Measurements from ENCODE around the gene CHRNB2.

CHRNB2 gene

GRCh38 chr1:154541231-154541630 is 26.3 kb upstream of the CHRNB2 start:
- WGBS, 2 donors (ENCODE audit: extremely low coverage in 2 of 2, insufficient read length in 2 of 2, insufficient replicate concordance in 1 of 2): 100% methylated on average over 1 of the region's 6 CpGs; no CpG with 5 or more reads in 1 of the 2 donors
- no peaks in the 10 kb centered on the region for H3K79me1 ChIP-seq (ENCODE audit: low read depth, low read length)
- no peak overlapping the region for H3K4ac ChIP-seq (ENCODE audit: low read length)
- no peak overlapping the region for H2BK120ac ChIP-seq (ENCODE audit: low read depth, low read length)
- no peak for DNase-seq (ENCODE audit: low spot score)
- no peak overlapping the region for H2BK15ac ChIP-seq (ENCODE audit: low read length)
- H3K27ac ChIP-seq (replicated peaks; ENCODE audit: low read length): no peak overlapping the region
- no peak overlapping the region for H4K8ac ChIP-seq (ENCODE audit: low read depth, low read length)
- H3K18ac ChIP-seq (ENCODE audit: low read length): peak overlapping the region; percentile 23
- no peak overlapping the region for H3K4me3 ChIP-seq (ENCODE audit: low read length in 2 of 2)
- no peak overlapping the region for H3K23ac ChIP-seq (ENCODE audit: low read depth, low read length, poor library complexity)
- no peak overlapping the region for H3K9ac ChIP-seq (ENCODE audit: low read depth, low read length, poor library complexity)
- no peaks in the 10 kb centered on the region for H3K36me3 ChIP-seq (replicated peaks in 1 of 2; ENCODE audit: control insufficient read depth in 2 of 2, insufficient read depth in 2 of 2, low read length in 2 of 2)
- no peak overlapping the region for H3K4me2 ChIP-seq (ENCODE audit: insufficient read depth, low read length, poor library complexity, severe bottlenecking)
- peaks cover 0 to 1% of the 10 kb centered on the region in 2 donors for H3K4me1 ChIP-seq (ENCODE audit: control insufficient read depth in 2 of 2, insufficient read depth in 1 of 2, low read depth in 1 of 2, low read length in 2 of 2)
- no peak overlapping the region for H2AK5ac ChIP-seq (ENCODE audit: low read depth, low read length)
- no peaks in the 10 kb centered on the region for H3K9me3 ChIP-seq (replicated peaks in 1 of 2; ENCODE audit: control insufficient read depth in 2 of 2, insufficient read depth in 1 of 2, low read depth in 1 of 2, low read length in 2 of 2)
- no peak overlapping the region for H2BK5ac ChIP-seq (ENCODE audit: low read length)
- H2AFZ ChIP-seq (ENCODE audit: low read length): peak overlapping the region; percentile 3
- peaks cover 0 to 27% (median 0%) of the 10 kb centered on the region in 3 experiments for H3K27me3 ChIP-seq (ENCODE audit: control insufficient read depth in 3 of 3, insufficient read depth in 3 of 3, low read depth in 1 of 3, low read length in 3 of 3)
- H4K91ac ChIP-seq (ENCODE audit: low read depth, low read length, poor library complexity): no peak overlapping the region
- no peak overlapping the region for H3K14ac ChIP-seq (ENCODE audit: low read length)
- no peak overlapping the region for H2BK12ac ChIP-seq (ENCODE audit: low read length)

- Histone ChIP-seq H2AK5ac (ENCODE audit: low read depth, low read length) (no peak overlapping the region), H3K4me2 (ENCODE audit: insufficient read depth, low read length, poor library complexity, severe bottlenecking) (no peak overlapping the region), H3K9ac (ENCODE audit: low read depth, low read length, poor library complexity) (no peak overlapping the region), H3K9me3 (replicated peaks in 1 of 2; ENCODE audit: control insufficient read depth in 2 of 2, insufficient read depth in 1 of 2, low read depth in 1 of 2, low read length in 2 of 2) (no peaks in the 10 kb centered on the region), H2BK12ac (ENCODE audit: low read length) (no peak overlapping the region), H3K4ac (ENCODE audit: low read length) (no peak overlapping the region), H3K4me3 (ENCODE audit: low read length in 2 of 2) (no peak overlapping the region), H2BK15ac (ENCODE audit: low read length) (no peak overlapping the region), H2BK120ac (ENCODE audit: low read depth, low read length) (no peak overlapping the region), H3K36me3 (replicated peaks in 1 of 2; ENCODE audit: control insufficient read depth in 2 of 2, insufficient read depth in 2 of 2, low read length in 2 of 2) (peaks cover 24 to 35% of the 10 kb centered on the region in 2 donors), H2AFZ (ENCODE audit: low read length) (peak overlapping the region; percentile 33), H3K18ac (ENCODE audit: low read length) (no peak overlapping the region), H3K4me1 (ENCODE audit: control insufficient read depth in 2 of 2, insufficient read depth in 1 of 2, low read depth in 1 of 2, low read length in 2 of 2) (no peaks in the 10 kb centered on the region), H3K14ac (ENCODE audit: low read length) (no peak overlapping the region), H3K27ac (replicated peaks; ENCODE audit: low read length) (no peak overlapping the region), H3K27me3 (ENCODE audit: control insufficient read depth in 3 of 3, insufficient read depth in 3 of 3, low read depth in 1 of 3, low read length in 3 of 3) (peaks cover 0 to 14% (median 0%) of the 10 kb centered on the region in 3 experiments), H4K91ac (ENCODE audit: low read depth, low read length, poor library complexity) (no peak overlapping the region), H3K79me1 (ENCODE audit: low read depth, low read length) (no peaks in the 10 kb centered on the region), H2BK5ac (ENCODE audit: low read length) (no peak overlapping the region), H4K8ac (ENCODE audit: low read depth, low read length) (no peak overlapping the region), H3K23ac (ENCODE audit: low read depth, low read length, poor library complexity) (no peak overlapping the region)
- no CpG with 5 or more reads among the region's 13 CpGs for WGBS, 2 donors (ENCODE audit: extremely low coverage in 2 of 2, insufficient read length in 2 of 2, insufficient replicate concordance in 1 of 2)
- peak; percentile 52 for DNase-seq (ENCODE audit: low spot score)
Measured at GRCh38 chr1:154546264-154547063, 21.1 kb upstream of the CHRNB2 start.

GRCh38 chr1:154547105-154547732 is 20.4 kb upstream of the CHRNB2 start:
- peaks cover 0 to 6% (median 0%) of the 10 kb centered on the region in 3 experiments for H3K27me3 ChIP-seq (ENCODE audit: control insufficient read depth in 3 of 3, insufficient read depth in 3 of 3, low read depth in 1 of 3, low read length in 3 of 3)
- H3K4me2 ChIP-seq (ENCODE audit: insufficient read depth, low read length, poor library complexity, severe bottlenecking): no peak overlapping the region
- no peak overlapping the region for H3K14ac ChIP-seq (ENCODE audit: low read length)
- H3K27ac ChIP-seq (replicated peaks; ENCODE audit: low read length): no peak overlapping the region
- H2BK120ac ChIP-seq (ENCODE audit: low read depth, low read length): no peak overlapping the region
- no peak overlapping the region for H2AK5ac ChIP-seq (ENCODE audit: low read depth, low read length)
- DNase-seq (ENCODE audit: low spot score): no peak
- H4K91ac ChIP-seq (ENCODE audit: low read depth, low read length, poor library complexity): no peak overlapping the region
- H4K8ac ChIP-seq (ENCODE audit: low read depth, low read length): no peak overlapping the region
- no peak overlapping the region for H3K4me3 ChIP-seq (ENCODE audit: low read length in 2 of 2)
- H3K4ac ChIP-seq (ENCODE audit: low read length): no peak overlapping the region
- H2BK12ac ChIP-seq (ENCODE audit: low read length): no peak overlapping the region
- H2AFZ ChIP-seq (ENCODE audit: low read length): peak overlapping the region; percentile 34
- no peaks in the 10 kb centered on the region for H3K9me3 ChIP-seq (replicated peaks in 1 of 2; ENCODE audit: control insufficient read depth in 2 of 2, insufficient read depth in 1 of 2, low read depth in 1 of 2, low read length in 2 of 2)
- H2BK15ac ChIP-seq (ENCODE audit: low read length): no peak overlapping the region
- no peaks in the 10 kb centered on the region for H3K4me1 ChIP-seq (ENCODE audit: control insufficient read depth in 2 of 2, insufficient read depth in 1 of 2, low read depth in 1 of 2, low read length in 2 of 2)
- H3K36me3 ChIP-seq (replicated peaks in 1 of 2; ENCODE audit: control insufficient read depth in 2 of 2, insufficient read depth in 2 of 2, low read length in 2 of 2): peaks cover 31 to 43% of the 10 kb centered on the region in 2 donors
- H3K18ac ChIP-seq (ENCODE audit: low read length): no peak overlapping the region
- H3K9ac ChIP-seq (ENCODE audit: low read depth, low read length, poor library complexity): no peak overlapping the region
- H2BK5ac ChIP-seq (ENCODE audit: low read length): no peak overlapping the region
- no peaks in the 10 kb centered on the region for H3K79me1 ChIP-seq (ENCODE audit: low read depth, low read length)
- WGBS, 2 donors (ENCODE audit: extremely low coverage in 2 of 2, insufficient read length in 2 of 2, insufficient replicate concordance in 1 of 2): no CpG with 5 or more reads among the region's 11 CpGs
- H3K23ac ChIP-seq (ENCODE audit: low read depth, low read length, poor library complexity): no peak overlapping the region

GRCh38 chr1:154548028-154548427 is 19.6 kb upstream of the CHRNB2 start:
- Histone ChIP-seq H2BK15ac (ENCODE audit: low read length) (no peak overlapping the region), H2AK5ac (ENCODE audit: low read depth, low read length) (no peak overlapping the region), H3K18ac (ENCODE audit: low read length) (no peak overlapping the region), H2BK5ac (ENCODE audit: low read length) (no peak overlapping the region), H3K79me1 (ENCODE audit: low read depth, low read length) (no peaks in the 10 kb centered on the region), H3K27ac (replicated peaks; ENCODE audit: low read length) (no peak overlapping the region), H3K4ac (ENCODE audit: low read length) (no peak overlapping the region), H3K9ac (ENCODE audit: low read depth, low read length, poor library complexity) (no peak overlapping the region), H2AFZ (ENCODE audit: low read length) (no peak overlapping the region), H4K8ac (ENCODE audit: low read depth, low read length) (no peak overlapping the region), H3K23ac (ENCODE audit: low read depth, low read length, poor library complexity) (no peak overlapping the region), H3K14ac (ENCODE audit: low read length) (no peak overlapping the region), H2BK120ac (ENCODE audit: low read depth, low read length) (no peak overlapping the region), H3K4me1 (ENCODE audit: control insufficient read depth in 2 of 2, insufficient read depth in 1 of 2, low read depth in 1 of 2, low read length in 2 of 2) (no peaks in the 10 kb centered on the region), H3K27me3 (ENCODE audit: control insufficient read depth in 3 of 3, insufficient read depth in 3 of 3, low read depth in 1 of 3, low read length in 3 of 3) (peaks cover 0 to 3% (median 0%) of the 10 kb centered on the region in 3 experiments), H3K4me2 (ENCODE audit: insufficient read depth, low read length, poor library complexity, severe bottlenecking) (no peak overlapping the region), H4K91ac (ENCODE audit: low read depth, low read length, poor library complexity) (no peak overlapping the region), H3K36me3 (replicated peaks in 1 of 2; ENCODE audit: control insufficient read depth in 2 of 2, insufficient read depth in 2 of 2, low read length in 2 of 2) (peaks cover 38 to 51% of the 10 kb centered on the region in 2 donors), H3K4me3 (ENCODE audit: low read length in 2 of 2) (no peak overlapping the region), H2BK12ac (ENCODE audit: low read length) (no peak overlapping the region), H3K9me3 (replicated peaks in 1 of 2; ENCODE audit: control insufficient read depth in 2 of 2, insufficient read depth in 1 of 2, low read depth in 1 of 2, low read length in 2 of 2) (no peaks in the 10 kb centered on the region)
- WGBS, 2 donors (ENCODE audit: extremely low coverage in 2 of 2, insufficient read length in 2 of 2, insufficient replicate concordance in 1 of 2): no CpG with 5 or more reads among the region's 1 CpG
- no peak for DNase-seq (ENCODE audit: low spot score)

Measured in neuronal stem cell (in vitro differentiated cells).